HepG2 (cell line): ENCODE data around the gene TMEM198. TPM values are rescaled to one million over a fixed set of nuclear protein-coding genes. Genes with fewer than 3 reads are reported as not detected.

Experiments
- AGO2 ChIP-seq: fragments of 200-400 bp; formaldehyde crosslinking; optimal IDR thresholded peaks from 2 replicates; pipeline ENCODE3; 2017; ENCODE audit warnings: mild to moderate bottlenecking, low read depth, low read length, moderate library complexity
- ERF ChIP-seq: IDR thresholded peaks from 2 replicates; pipeline ENCODE4 v1.6.1; 2018; ENCODE audit warnings: missing biosample characterization, missing genetic modification reagents
- FOXO4 ChIP-seq: sonication (generic); formaldehyde crosslinking; conservative IDR thresholded peaks from 2 replicates; pipeline ENCODE4 v1.8.1; 2023; ENCODE audit warnings: missing genetic modification reagents
- RFXAP ChIP-seq: sonication (generic); formaldehyde crosslinking; IDR thresholded peaks from 2 replicates; pipeline ENCODE4 v1.4.0; 2020; ENCODE audit warnings: missing genetic modification reagents, borderline replicate concordance
- SAP130 ChIP-seq: IDR thresholded peaks from 2 replicates; pipeline ENCODE4 v1.6.1; 2016; ENCODE audit warnings: low read depth
- SNAI1 ChIP-seq: sonication (generic); formaldehyde crosslinking; IDR thresholded peaks from 2 replicates; pipeline ENCODE4 v1.5.0; 2020; ENCODE audit warnings: mild to moderate bottlenecking, missing genetic modification reagents, borderline replicate concordance
- ZFP90 ChIP-seq: sonication (generic); formaldehyde crosslinking; IDR thresholded peaks from 2 replicates; pipeline ENCODE4 v1.8.0; 2022; ENCODE audit warnings: missing genetic modification reagents, mild to moderate bottlenecking, inconsistent platforms, borderline replicate concordance
- ZNF143 ChIP-seq: sonication (generic); formaldehyde crosslinking; IDR thresholded peaks from 2 replicates; pipeline ENCODE4 v1.4.0; 2020; ENCODE audit warnings: missing genetic modification reagents
- ZNF597 ChIP-seq: sonication (generic); formaldehyde crosslinking; IDR thresholded peaks from 2 replicates; pipeline ENCODE4 v1.5.0; 2020; ENCODE audit warnings: missing genetic modification reagents
- ZNF615 ChIP-seq: sonication (generic); formaldehyde crosslinking; IDR thresholded peaks from 2 replicates; pipeline ENCODE4 v1.5.0; 2020; ENCODE audit warnings: mild to moderate bottlenecking, missing genetic modification reagents, borderline replicate concordance
- ZNF652 ChIP-seq: IDR thresholded peaks from 2 replicates; pipeline ENCODE4 v1.6.1; 2016; ENCODE audit warnings: low read depth, borderline replicate concordance
- polyA plus RNA-seq, 8 experiments: library from polyadenylated mRNA; depleted of rRNA in 3 of 8; stranded (reverse) in 7 of 8; unstranded in 1 of 8; fragments of >200 nt; fragmentation: Illumina TruSeq in 4 of 8; extraction: Trizol in 4 of 8; gene quantifications; 2 replicates each; pipeline versions ENCODE4 v1.2.1 to v1.2.3, GENCODE V29; 2011 to 2016; ENCODE audit warnings: low read depth in 4 of 8, missing spikeins in 1 of 8, mixed read lengths in 1 of 8; ENCODE audit not compliant: insufficient read depth in 1 of 8
- total RNA-seq, 5 experiments: library from RNA; depleted of rRNA; stranded (reverse); fragments of >200 nt; fragmentation: Illumina TruSeq; extraction: Trizol; gene quantifications; 2 replicates each; pipeline ENCODE4 v1.2.3, GENCODE V29; 2016; ENCODE audit warnings: low read depth in 1 of 5
- TF ChIP-seq, protein P1 (sequence below): IDR thresholded peaks from 2 replicates; pipeline ENCODE4 v1.6.1; 2016; ENCODE audit warnings: low read depth, missing genetic modification reagents, missing compliant biosample characterization
- TF ChIP-seq, protein P2 (sequence below): sonication (generic); formaldehyde crosslinking; conservative IDR thresholded peaks from 2 replicates; pipeline ENCODE4 v1.4.0; 2020; ENCODE audit warnings: missing genetic modification reagents
- TF ChIP-seq, protein P3 (sequence below): sonication (generic); formaldehyde crosslinking; IDR thresholded peaks from 2 replicates; pipeline ENCODE4 v1.8.0; 2022; ENCODE audit warnings: missing genetic modification reagents, low read depth, mild to moderate bottlenecking, borderline replicate concordance
- TF ChIP-seq, protein P4 (sequence below): sonication (generic); formaldehyde crosslinking; conservative IDR thresholded peaks from 2 replicates; pipeline ENCODE4 v1.4.0; 2020; ENCODE audit warnings: missing genetic modification reagents
- TF ChIP-seq, protein P5 (sequence below): sonication (generic); formaldehyde crosslinking; IDR thresholded peaks from 2 replicates; pipeline ENCODE4 v1.4.0; 2020; ENCODE audit warnings: mild to moderate bottlenecking, missing genetic modification reagents

The TMEM198 gene
- total and polyA plus RNA-seq, 2 of the 13 experiments (the other 11 are each of a cell fraction or from before 2014, with no cell fraction given) = 17.3 to 23.5 TPM

DNA sequence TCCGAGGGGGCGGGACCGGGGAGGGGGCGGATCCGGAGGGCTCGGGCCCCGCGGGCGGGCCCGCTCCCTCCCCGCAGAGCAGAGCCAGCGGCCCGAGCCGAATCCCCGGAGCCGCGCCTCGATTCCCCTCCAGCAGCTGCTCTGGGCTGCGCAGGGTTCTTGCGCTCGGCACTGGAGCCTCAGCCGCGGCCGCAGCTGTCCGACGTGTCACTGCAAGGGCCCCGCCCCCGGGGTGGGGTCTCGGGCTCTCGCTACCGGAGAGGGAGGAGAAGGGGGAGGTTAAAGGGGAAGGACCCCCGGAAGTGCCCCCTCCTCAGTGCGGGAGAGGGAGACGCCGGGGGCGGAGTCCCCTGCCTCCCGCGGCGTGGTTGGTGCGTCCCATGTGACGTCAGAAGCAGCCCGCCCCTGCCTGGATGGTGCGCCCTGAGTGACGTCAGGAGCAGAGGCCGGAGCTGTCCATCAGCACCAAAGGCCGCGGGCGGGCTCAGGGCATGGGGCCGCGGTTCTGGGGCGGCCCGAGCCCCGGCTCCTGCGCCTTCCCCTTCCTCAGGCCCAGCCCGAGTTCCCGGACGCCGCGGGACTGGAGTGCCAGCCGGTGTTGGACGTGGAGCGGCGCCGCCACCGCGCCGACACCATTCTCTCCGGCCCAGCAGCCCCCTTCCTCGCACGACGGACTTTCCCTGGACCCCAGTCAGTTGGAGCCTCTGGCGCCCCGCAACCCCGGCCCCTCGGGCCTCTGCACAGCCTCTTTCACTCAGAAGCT, at the start of gene TMEM198, which contains the start of gene CHPF (continued):
- no peak for TF ChIP-seq ZNF615
- no peak for TF ChIP-seq FOXO4
- TF ChIP-seq ZNF143 = no peak
- TF ChIP-seq SNAI1 (CRISPR knock-in tag) = no peak
- TF ChIP-seq, protein P1, sequence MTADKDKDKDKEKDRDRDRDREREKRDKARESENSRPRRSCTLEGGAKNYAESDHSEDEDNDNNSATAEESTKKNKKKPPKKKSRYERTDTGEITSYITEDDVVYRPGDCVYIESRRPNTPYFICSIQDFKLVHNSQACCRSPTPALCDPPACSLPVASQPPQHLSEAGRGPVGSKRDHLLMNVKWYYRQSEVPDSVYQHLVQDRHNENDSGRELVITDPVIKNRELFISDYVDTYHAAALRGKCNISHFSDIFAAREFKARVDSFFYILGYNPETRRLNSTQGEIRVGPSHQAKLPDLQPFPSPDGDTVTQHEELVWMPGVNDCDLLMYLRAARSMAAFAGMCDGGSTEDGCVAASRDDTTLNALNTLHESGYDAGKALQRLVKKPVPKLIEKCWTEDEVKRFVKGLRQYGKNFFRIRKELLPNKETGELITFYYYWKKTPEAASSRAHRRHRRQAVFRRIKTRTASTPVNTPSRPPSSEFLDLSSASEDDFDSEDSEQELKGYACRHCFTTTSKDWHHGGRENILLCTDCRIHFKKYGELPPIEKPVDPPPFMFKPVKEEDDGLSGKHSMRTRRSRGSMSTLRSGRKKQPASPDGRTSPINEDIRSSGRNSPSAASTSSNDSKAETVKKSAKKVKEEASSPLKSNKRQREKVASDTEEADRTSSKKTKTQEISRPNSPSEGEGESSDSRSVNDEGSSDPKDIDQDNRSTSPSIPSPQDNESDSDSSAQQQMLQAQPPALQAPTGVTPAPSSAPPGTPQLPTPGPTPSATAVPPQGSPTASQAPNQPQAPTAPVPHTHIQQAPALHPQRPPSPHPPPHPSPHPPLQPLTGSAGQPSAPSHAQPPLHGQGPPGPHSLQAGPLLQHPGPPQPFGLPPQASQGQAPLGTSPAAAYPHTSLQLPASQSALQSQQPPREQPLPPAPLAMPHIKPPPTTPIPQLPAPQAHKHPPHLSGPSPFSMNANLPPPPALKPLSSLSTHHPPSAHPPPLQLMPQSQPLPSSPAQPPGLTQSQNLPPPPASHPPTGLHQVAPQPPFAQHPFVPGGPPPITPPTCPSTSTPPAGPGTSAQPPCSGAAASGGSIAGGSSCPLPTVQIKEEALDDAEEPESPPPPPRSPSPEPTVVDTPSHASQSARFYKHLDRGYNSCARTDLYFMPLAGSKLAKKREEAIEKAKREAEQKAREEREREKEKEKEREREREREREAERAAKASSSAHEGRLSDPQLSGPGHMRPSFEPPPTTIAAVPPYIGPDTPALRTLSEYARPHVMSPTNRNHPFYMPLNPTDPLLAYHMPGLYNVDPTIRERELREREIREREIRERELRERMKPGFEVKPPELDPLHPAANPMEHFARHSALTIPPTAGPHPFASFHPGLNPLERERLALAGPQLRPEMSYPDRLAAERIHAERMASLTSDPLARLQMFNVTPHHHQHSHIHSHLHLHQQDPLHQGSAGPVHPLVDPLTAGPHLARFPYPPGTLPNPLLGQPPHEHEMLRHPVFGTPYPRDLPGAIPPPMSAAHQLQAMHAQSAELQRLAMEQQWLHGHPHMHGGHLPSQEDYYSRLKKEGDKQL = peak; percentile 53; the same call in 1 of the 2 replicates
- TF ChIP-seq ZNF652 = no peak
- TF ChIP-seq, protein P2, sequence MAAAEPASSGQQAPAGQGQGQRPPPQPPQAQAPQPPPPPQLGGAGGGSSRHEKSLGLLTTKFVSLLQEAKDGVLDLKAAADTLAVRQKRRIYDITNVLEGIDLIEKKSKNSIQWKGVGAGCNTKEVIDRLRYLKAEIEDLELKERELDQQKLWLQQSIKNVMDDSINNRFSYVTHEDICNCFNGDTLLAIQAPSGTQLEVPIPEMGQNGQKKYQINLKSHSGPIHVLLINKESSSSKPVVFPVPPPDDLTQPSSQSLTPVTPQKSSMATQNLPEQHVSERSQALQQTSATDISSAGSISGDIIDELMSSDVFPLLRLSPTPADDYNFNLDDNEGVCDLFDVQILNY (CRISPR knock-in tag) = 0 out of 2 replicates have a peak, but pooled peaks have one; percentile 55
- peak; percentile 31 for TF ChIP-seq AGO2
- TF ChIP-seq, protein P3, sequence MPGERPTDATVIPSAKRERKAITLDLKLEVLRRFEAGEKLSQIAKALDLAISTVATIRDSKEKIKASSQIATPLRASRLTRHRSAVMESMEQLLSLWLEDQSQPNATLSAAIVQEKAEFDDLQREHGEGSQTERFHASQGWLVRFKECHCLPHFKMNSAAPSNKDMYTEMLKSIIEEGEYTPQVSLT = no peak
- peak; percentile 97 for TF ChIP-seq ZFP90 (CRISPR knock-in tag)
- peak; percentile 96 for TF ChIP-seq SAP130
- TF ChIP-seq ERF (CRISPR knock-in tag) = peak; percentile 90
- TF ChIP-seq ZNF597 (CRISPR knock-in tag) = no peak
- TF ChIP-seq, protein P4, sequence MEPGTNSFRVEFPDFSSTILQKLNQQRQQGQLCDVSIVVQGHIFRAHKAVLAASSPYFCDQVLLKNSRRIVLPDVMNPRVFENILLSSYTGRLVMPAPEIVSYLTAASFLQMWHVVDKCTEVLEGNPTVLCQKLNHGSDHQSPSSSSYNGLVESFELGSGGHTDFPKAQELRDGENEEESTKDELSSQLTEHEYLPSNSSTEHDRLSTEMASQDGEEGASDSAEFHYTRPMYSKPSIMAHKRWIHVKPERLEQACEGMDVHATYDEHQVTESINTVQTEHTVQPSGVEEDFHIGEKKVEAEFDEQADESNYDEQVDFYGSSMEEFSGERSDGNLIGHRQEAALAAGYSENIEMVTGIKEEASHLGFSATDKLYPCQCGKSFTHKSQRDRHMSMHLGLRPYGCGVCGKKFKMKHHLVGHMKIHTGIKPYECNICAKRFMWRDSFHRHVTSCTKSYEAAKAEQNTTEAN (CRISPR knock-in tag) = peak; percentile 91; the same call in 1 of the 2 replicates
- peak; percentile 95; the same call in 1 of the 2 replicates for TF ChIP-seq RFXAP (CRISPR knock-in tag)
- TF ChIP-seq, protein P5, sequence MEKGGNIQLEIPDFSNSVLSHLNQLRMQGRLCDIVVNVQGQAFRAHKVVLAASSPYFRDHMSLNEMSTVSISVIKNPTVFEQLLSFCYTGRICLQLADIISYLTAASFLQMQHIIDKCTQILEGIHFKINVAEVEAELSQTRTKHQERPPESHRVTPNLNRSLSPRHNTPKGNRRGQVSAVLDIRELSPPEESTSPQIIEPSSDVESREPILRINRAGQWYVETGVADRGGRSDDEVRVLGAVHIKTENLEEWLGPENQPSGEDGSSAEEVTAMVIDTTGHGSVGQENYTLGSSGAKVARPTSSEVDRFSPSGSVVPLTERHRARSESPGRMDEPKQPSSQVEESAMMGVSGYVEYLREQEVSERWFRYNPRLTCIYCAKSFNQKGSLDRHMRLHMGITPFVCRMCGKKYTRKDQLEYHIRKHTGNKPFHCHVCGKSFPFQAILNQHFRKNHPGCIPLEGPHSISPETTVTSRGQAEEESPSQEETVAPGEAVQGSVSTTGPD = 0 out of 2 replicates have a peak, but pooled peaks have one; percentile 29
